GM12874 (cell line): ENCODE data around the gene MMADHC.

Source experiments
- TF ChIP-seq, protein P1 (sequence below): IDR thresholded peaks from 2 replicates; pipeline ENCODE4 v1.5.1; 2011; ENCODE audit warnings: low read depth, mild to moderate bottlenecking, control low read depth, low read length, moderate library complexity; ENCODE audit not compliant: insufficient read depth

Gene MMADHC

DNA sequence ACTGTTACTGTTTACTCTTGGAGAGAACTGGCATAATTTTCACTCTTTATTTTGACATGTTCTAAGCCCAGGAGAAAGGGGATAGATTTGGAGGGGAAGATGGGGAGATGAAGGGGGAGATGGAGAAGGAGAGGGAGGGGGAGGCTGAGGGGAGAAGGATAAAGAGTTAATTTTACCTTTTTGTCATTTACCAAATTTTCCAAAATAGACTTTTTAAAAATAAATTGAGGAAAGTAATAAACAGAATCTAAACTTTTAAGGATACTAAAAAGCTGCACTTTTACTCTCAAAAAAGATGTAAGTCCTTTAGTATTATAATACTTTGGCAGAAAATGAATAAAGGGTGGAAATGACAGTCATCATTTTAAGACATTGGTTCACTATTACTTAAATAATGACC is 12.3 kb downstream of the MMADHC start:
- TF ChIP-seq, protein P1, sequence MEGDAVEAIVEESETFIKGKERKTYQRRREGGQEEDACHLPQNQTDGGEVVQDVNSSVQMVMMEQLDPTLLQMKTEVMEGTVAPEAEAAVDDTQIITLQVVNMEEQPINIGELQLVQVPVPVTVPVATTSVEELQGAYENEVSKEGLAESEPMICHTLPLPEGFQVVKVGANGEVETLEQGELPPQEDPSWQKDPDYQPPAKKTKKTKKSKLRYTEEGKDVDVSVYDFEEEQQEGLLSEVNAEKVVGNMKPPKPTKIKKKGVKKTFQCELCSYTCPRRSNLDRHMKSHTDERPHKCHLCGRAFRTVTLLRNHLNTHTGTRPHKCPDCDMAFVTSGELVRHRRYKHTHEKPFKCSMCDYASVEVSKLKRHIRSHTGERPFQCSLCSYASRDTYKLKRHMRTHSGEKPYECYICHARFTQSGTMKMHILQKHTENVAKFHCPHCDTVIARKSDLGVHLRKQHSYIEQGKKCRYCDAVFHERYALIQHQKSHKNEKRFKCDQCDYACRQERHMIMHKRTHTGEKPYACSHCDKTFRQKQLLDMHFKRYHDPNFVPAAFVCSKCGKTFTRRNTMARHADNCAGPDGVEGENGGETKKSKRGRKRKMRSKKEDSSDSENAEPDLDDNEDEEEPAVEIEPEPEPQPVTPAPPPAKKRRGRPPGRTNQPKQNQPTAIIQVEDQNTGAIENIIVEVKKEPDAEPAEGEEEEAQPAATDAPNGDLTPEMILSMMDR = no peak

DNA sequence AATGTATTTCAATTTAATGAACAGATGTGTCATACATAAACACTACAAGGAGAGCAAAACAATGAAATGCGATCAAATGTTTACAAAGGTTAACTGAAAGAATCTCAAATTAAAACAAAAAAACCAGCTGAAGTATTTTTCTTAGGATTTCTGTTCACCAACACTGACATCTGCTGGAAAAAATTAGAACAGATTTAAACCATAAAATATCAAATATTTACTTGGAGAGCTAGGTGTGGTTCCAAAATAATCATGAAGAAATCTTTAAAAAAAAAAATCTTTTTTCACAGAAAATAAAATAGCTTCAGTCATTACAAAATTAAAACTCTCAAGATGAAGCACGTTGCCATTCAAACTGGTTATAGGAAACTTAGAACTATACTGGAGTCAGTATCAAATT is 13.8 kb downstream of the MMADHC start:
- TF ChIP-seq, protein P1 = no peak

DNA sequence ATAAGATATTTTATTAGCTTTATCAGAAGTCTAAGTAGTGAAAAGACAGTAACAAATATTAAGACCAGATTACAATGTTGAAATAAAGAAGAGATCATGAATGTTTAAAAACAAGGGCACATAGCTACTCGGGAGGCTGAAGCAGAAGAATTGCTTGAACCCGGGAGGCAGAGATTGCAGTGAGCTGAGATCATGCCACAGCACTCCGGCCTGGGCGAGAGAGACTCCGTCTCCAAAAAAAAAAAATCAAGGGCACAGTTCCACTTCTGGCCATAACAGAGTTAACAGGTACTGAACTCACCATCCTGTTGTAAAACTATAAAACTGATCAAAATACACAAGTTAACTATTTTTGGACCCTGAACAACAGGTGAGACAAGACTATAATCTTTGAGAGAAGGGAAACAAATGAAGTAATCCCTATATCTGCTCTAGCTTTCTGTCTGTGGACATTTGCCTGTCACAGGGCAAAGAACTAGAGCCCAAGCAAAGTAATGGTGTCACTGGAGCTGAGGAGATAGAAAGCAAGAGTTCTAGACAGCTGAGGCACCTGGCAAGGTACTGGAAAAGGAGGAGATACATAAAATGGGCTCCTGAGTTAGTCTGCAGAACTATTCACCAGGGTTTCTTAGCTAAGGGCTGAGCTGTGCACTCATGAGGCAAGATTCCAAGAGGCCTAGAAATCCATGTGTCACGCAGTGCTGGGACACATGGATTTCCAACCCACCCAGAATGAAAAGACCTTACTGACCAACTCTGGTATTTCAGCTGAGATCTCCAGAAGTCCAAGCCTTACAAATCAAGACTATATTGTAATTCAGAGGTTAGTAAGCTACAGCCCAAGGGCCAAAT is 15.2 kb downstream of the MMADHC start:
- TF ChIP-seq, protein P1 = no peak

GRCh38 chr2:149568138-149568537 is 19.4 kb downstream of the MMADHC start:
- TF ChIP-seq, protein P1 = no peak

DNA sequence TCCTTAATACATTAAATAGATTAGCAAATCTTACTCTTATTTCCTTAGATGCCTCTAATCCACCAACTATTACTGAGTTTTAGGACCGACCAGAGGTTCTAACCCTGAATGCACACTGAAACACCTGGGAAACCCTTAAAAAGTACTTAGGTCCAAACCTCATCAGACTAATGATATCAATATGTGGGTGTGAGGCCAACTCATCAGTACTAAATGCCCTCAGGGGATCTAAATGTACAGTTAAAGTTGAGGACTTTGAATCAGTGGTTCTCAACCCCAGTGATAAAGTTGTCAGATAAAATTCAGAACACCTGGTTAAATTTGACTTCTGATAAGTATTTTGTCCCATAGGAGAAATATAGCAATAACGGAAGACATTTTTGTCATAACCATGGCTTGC is 20.9 kb downstream of the MMADHC start:
- TF ChIP-seq, protein P1 = no peak

- TF ChIP-seq, protein P1 = no peak
These were observed 22.6 kb downstream of the MMADHC start for GRCh38 chr2:149564983-149565382.

DNA sequence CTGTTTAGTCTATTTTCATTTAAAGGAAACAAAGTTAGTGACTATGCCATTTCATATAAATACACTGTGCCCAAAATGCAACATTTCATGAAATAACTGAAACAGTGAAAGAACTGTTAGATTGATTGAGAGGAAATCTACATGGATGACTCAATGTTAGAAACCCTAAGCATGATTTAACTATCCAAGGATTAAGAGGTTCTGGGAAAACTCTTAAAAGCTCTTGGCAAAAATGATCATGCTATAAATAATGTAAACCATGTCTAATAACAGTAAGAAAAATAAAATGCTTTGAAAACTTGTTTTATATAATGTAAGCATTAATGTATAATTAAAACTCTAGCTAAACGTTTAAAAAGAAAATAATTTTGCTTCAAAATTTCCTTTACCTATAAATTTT is 23.5 kb downstream of the MMADHC start:
- TF ChIP-seq, protein P1 = no peak

- TF ChIP-seq, protein P1 = no peak
These were observed 25.3 kb downstream of the MMADHC start for GRCh38 chr2:149562324-149562723.
